ENCODE measurements around the gene CECR2.

- TF ChIP-seq EZH2 (IDR thresholded peaks at IDR 0.05) (no peak), POLR2AphosphoS5 (IDR thresholded peaks at IDR 0.05; ENCODE audit: borderline replicate concordance, low read depth, low read length) (no peak)
These were observed 197.5 kb downstream of the CECR2 start for GRCh38 chr22:17566776-17567175.

All from SK-N-MC (cell line).